Left cardiac atrium (tissue), 2 donors: ENCODE results near the gene LMBR1L. TPM values are rescaled to one million over a fixed set of nuclear protein-coding genes. Genes with fewer than 3 reads are reported as not detected.

ENCODE experiments used
- total RNA-seq, 2 donors: library from RNA; stranded (reverse); fragmentation: NEBNext Ultra II Directional; extraction: Animal tissue kit (Norgen Biotek cat#: 25700); gene quantifications; one replicate each; pipeline ENCODE4 v1.2.1, GENCODE V29; 2021
- donor health status: DM: no; HTN: yes; CAD: no; lungs with severe emphysema.
- donor health status: DM: yes; HTN: yes; CAD: no.

The LMBR1L gene
- total RNA-seq, 2 donors from 2014 or later, result 24.4 to 46.0 TPM

Other genes with a start within 250 kb of the LMBR1L start
- gene RND1, start 245.0 kb downstream of the LMBR1L start, total RNA-seq, result under 1 TPM; 0.56 to 0.79 TPM
- gene FKBP11, start 185.4 kb downstream of the LMBR1L start, total RNA-seq, result 10 to 100 TPM; 14.5 to 25.0 TPM
- 10 to 100 TPM; 72.2 to 90.5 TPM for gene ARF3, start 153.4 kb downstream of the LMBR1L start, total RNA-seq
- 1 to 10 TPM in 1 of 2 donors, under 1 TPM in 1; 0.65 to 1.0 TPM for gene WNT10B, start 139.1 kb downstream of the LMBR1L start, total RNA-seq
- gene WNT1, start 132.5 kb downstream of the LMBR1L start, total RNA-seq, result not detected
- gene DDN, start 111.5 kb downstream of the LMBR1L start, total RNA-seq, result under 1 TPM; 0.29 to 0.84 TPM
- gene PRKAG1, start 92.1 kb downstream of the LMBR1L start, total RNA-seq, result 10 to 100 TPM; 70.2 to 72.2 TPM
- gene KMT2D, start 50.1 kb downstream of the LMBR1L start, total RNA-seq, result 10 to 100 TPM; 44.1 to 47.4 TPM
- under 1 TPM; 0.24 to 0.41 TPM for gene RHEBL1, start 40.9 kb downstream of the LMBR1L start, total RNA-seq
- gene DHH, start 16.0 kb downstream of the LMBR1L start, total RNA-seq, result 1 to 10 TPM in 1 of 2 donors, under 1 TPM in 1; 0.97 to 1.0 TPM
- gene TUBA1B, start 20.5 kb upstream of the LMBR1L start, total RNA-seq, result 100 to 1,000 TPM; 577 to 615 TPM
- gene TUBA1A, start 78.2 kb upstream of the LMBR1L start, total RNA-seq, result 100 to 1,000 TPM; 119 to 134 TPM
- gene TUBA1C, start 154.2 kb upstream of the LMBR1L start, total RNA-seq, result 10 to 100 TPM; 68.0 to 99.9 TPM
- gene PRPH, start 184.3 kb upstream of the LMBR1L start, total RNA-seq, result under 1 TPM in 1 of 2 donors, not detected in 1; 0.59 TPM
- 1 to 10 TPM in 1 of 2 donors, not detected in 1; 1.5 TPM for gene TROAP, start 212.4 kb upstream of the LMBR1L start, total RNA-seq
- gene C1QL4, start 226.3 kb upstream of the LMBR1L start, total RNA-seq, result not detected
- under 1 TPM; 0.47 to 0.68 TPM for gene DNAJC22, start 236.0 kb upstream of the LMBR1L start, total RNA-seq